Measurements from ENCODE around the gene GSK3A. TPM values are rescaled to one million over a fixed set of nuclear protein-coding genes. Genes with fewer than 3 reads are reported as not detected.

The GSK3A gene
- total and polyA plus RNA-seq, 2 experiments from 2014 or later: 17.7 to 40.7 TPM

DNA sequence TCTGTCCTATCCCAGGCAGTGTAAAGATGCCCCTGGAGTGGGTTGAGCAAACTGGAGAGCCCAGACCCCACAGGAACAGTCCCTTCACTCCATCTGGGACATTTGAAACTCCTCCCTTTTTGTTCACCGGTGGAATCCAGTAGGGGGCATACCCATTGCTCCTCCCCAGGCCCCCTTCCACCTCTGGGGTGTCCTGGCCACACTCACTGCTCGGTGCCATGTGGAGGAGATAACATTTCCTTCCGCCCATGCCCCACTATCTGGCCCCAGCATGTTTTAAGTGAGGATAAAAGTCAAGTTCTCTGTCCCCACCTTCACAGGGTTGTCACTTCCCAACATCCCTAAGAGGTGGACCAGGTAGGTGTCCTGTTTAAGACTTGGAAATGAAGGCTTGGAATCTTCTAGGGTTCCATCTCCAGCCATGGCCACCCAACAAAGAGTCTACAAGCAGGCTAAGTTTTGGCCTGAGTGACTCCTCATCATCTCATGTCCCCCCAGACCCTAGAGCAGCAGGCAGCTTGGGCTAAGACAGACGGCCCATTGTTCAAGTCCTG is 13.0 kb downstream of the GSK3A start:
- Histone ChIP-seq H3K36me3 (ENCODE audit: insufficient read depth) (no peaks in the 10 kb centered on the region; the same call in 1 of the 2 replicates), H3K27me3 (ENCODE audit: insufficient read depth) (no peaks in the 10 kb centered on the region), H4K20me1 (replicated peaks; ENCODE audit: insufficient read depth) (peaks cover 12% of the 10 kb centered on the region), H3K79me2 (replicated peaks; ENCODE audit: insufficient read depth) (no peaks in the 10 kb centered on the region), H3K4me2 (no peak overlapping the region), H3K4me1 (ENCODE audit: insufficient read depth) (no peaks in the 10 kb centered on the region), H2AFZ (no peak overlapping the region), H3F3A (replicated peaks; ENCODE audit: low read depth) (peaks cover 19% of the 10 kb centered on the region; the same call in 1 of the 2 replicates), H3K4me3 (no peak overlapping the region), H3K27ac (ENCODE audit: low read depth) (no peak overlapping the region), H3K9me2 (ENCODE audit: insufficient read depth) (no peaks in the 10 kb centered on the region)
- H3K27ac Mint-ChIP-seq: no peak overlapping the region
- H3K9me3 Mint-ChIP-seq: no peaks in the 10 kb centered on the region; the same call in 2 of the 3 replicates
- no peaks in the 10 kb centered on the region for H3K4me1 Mint-ChIP-seq
- ATAC-seq (0 out of 3 replicates have a peak, but pooled peaks have one; percentile 25), DNase-seq (ENCODE audit: low spot score) (no peak)
- peaks cover 7% of the 10 kb centered on the region for H3K27me3 Mint-ChIP-seq (ENCODE audit: insufficient read depth, low read depth, poor library complexity)
- TF ChIP-seq ZNF462 (CRISPR knock-in tag; IDR thresholded peaks at IDR 0.05): no peak
- no peak for TF ChIP-seq POLR2AphosphoS5 (IDR thresholded peaks at IDR 0.05; ENCODE audit: low read depth)
- no peak; a peak in 1 of 4 replicates for TF ChIP-seq CTCF (conservative IDR thresholded peaks at IDR 0.05; ENCODE audit: low read depth in 2 of 2)
- TF ChIP-seq EZH2 (IDR thresholded peaks at IDR 0.05; ENCODE audit: low read depth, unreplicated experiment): no peak
- TF ChIP-seq ETS1 (IDR thresholded peaks at IDR 0.05): no peak
- TF ChIP-seq ZNF331 (CRISPR knock-in tag; IDR thresholded peaks at IDR 0.05; ENCODE audit: low read depth): no peak
- TF ChIP-seq, protein P1, sequence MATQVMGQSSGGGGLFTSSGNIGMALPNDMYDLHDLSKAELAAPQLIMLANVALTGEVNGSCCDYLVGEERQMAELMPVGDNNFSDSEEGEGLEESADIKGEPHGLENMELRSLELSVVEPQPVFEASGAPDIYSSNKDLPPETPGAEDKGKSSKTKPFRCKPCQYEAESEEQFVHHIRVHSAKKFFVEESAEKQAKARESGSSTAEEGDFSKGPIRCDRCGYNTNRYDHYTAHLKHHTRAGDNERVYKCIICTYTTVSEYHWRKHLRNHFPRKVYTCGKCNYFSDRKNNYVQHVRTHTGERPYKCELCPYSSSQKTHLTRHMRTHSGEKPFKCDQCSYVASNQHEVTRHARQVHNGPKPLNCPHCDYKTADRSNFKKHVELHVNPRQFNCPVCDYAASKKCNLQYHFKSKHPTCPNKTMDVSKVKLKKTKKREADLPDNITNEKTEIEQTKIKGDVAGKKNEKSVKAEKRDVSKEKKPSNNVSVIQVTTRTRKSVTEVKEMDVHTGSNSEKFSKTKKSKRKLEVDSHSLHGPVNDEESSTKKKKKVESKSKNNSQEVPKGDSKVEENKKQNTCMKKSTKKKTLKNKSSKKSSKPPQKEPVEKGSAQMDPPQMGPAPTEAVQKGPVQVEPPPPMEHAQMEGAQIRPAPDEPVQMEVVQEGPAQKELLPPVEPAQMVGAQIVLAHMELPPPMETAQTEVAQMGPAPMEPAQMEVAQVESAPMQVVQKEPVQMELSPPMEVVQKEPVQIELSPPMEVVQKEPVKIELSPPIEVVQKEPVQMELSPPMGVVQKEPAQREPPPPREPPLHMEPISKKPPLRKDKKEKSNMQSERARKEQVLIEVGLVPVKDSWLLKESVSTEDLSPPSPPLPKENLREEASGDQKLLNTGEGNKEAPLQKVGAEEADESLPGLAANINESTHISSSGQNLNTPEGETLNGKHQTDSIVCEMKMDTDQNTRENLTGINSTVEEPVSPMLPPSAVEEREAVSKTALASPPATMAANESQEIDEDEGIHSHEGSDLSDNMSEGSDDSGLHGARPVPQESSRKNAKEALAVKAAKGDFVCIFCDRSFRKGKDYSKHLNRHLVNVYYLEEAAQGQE (IDR thresholded peaks at IDR 0.05; ENCODE audit: unreplicated experiment): no peak
- no peak for TF ChIP-seq STAT1 (IDR thresholded peaks at IDR 0.05; ENCODE audit: unreplicated experiment)
- no peak for TF ChIP-seq ZNF114 (CRISPR knock-in tag; IDR thresholded peaks at IDR 0.05)
- TF ChIP-seq JUNB (IDR thresholded peaks at IDR 0.05; ENCODE audit: unreplicated experiment): no peak
- TF ChIP-seq CREB1 (CRISPR knock-in tag; IDR thresholded peaks at IDR 0.05; ENCODE audit: low read depth): no peak
- no peak for TF ChIP-seq EZH2phosphoT487 (IDR thresholded peaks at IDR 0.05; ENCODE audit: unreplicated experiment)
- no peak for TF ChIP-seq NANOG (IDR thresholded peaks at IDR 0.05; ENCODE audit: borderline replicate concordance)
- peaks cover 76% of the 10 kb centered on the region for H3K36me3 Mint-ChIP-seq (ENCODE audit: low read depth)
- no peak overlapping the region for H3K4me3 Mint-ChIP-seq
